ENCODE data around the gene NCOA7.

GRCh38 chr6:125748406-125749172 is 42.2 kb upstream of the NCOA7 start:
- TF ChIP-seq YY1 (IDR thresholded peaks at IDR 0.05; ENCODE audit: insufficient read depth, insufficient read length), result no peak
- TF ChIP-seq ZNF274 (IDR thresholded peaks at IDR 0.05; ENCODE audit: low read depth, low read length), result no peak
